Gastroesophageal sphincter (tissue), 4 donors: ENCODE data around the gene GAD1. TPM values are rescaled to one million over a fixed set of nuclear protein-coding genes. Genes with fewer than 3 reads are reported as not detected.

Source experiments
- ATAC-seq: fragments of 150-250 bp; one replicate; pipeline ENCODE4 v1.9.1; 2016; ENCODE audit warnings: mild to moderate bottlenecking, moderate library complexity
- H3K27ac ChIP-seq, 4 donors: fragments of 200-600 bp; sonication (generic) in 3 of 4; 1 replicate in 3 of 4; 2 replicates in 1 of 4; pipeline ENCODE4 v1.5.1; 2016 to 2019
- H3K27me3 ChIP-seq: fragments of 200-600 bp; sonication (generic); one replicate; pipeline ENCODE4 v1.5.1; 2019
- H3K36me3 ChIP-seq, 2 donors: fragments of 200-600 bp; sonication (generic); one replicate each; pipeline ENCODE4 v1.5.1; 2019; ENCODE audit warnings: control low read depth in 1 of 2
- H3K4me1 ChIP-seq, 3 donors: fragments of 200-600 bp; sonication (generic); 1 replicate in 2 of 3; 2 replicates in 1 of 3; pipeline ENCODE4 v1.5.1; 2016 to 2019; ENCODE audit warnings: control low read depth in 2 of 3
- H3K4me3 ChIP-seq, 2 donors: fragments of 200-600 bp; sonication (generic); one replicate each; pipeline ENCODE4 v1.5.1; 2019; ENCODE audit warnings: mild to moderate bottlenecking in 1 of 2, moderate library complexity in 1 of 2
- H3K9me3 ChIP-seq, 3 donors: fragments of 200-600 bp; sonication (generic); one replicate each; pipeline ENCODE4 v1.5.1; 2017 to 2019; ENCODE audit warnings: control low read depth in 2 of 3
- CTCF ChIP-seq, 4 experiments: fragments of 200-600 bp in 2 of 4; fragments of 450-650 bp in 2 of 4; sonication (generic) in 1 of 4; IDR thresholded peaks; one replicate each; pipeline ENCODE4 v1.5.1; 2017 to 2019; ENCODE audit warnings: antibody characterized with exemption in 4 of 4, mild to moderate bottlenecking in 2 of 4, moderate library complexity in 2 of 4
- EP300 ChIP-seq: sonication (generic); formaldehyde crosslinking; IDR thresholded peaks from one replicate; pipeline ENCODE4 v1.6.1; 2017; ENCODE audit warnings: antibody characterized with exemption, mild to moderate bottlenecking
- POLR2A ChIP-seq, 2 donors: fragments of 450-650 bp; IDR thresholded peaks; one replicate each; pipeline ENCODE4 v1.6.1; 2017; ENCODE audit warnings: antibody characterized with exemption in 2 of 2, mild to moderate bottlenecking in 2 of 2, moderate library complexity in 1 of 2
- POLR2AphosphoS5 ChIP-seq: sonication (generic); formaldehyde crosslinking; IDR thresholded peaks from one replicate; pipeline ENCODE4 v1.6.1; 2017; ENCODE audit warnings: antibody characterized with exemption
- WGBS, 2 donors: methylation state at CpG; one replicate each; pipeline ENCODE4 v1.1.5; 2018; ENCODE audit warnings: low coverage in 1 of 2; 5-methylcytosine and 5-hydroxymethylcytosine counted together
- total RNA-seq, 4 donors: library from RNA; depleted of rRNA; stranded (reverse); fragments of >200 nt; gene quantifications; one replicate each; pipeline ENCODE4 v1.1.0, GENCODE V29; 2016

Gene GAD1
- total RNA-seq, 4 donors from 2014 or later: not detected

- 9 to 10% methylated on average over 4 of the region's 61 CpGs for WGBS, 2 donors
- ATAC-seq: peak; percentile 22
- peak overlapping the region in 1 of 2 donors; percentile 49 for H3K4me3 ChIP-seq
- H3K9me3 ChIP-seq: no peaks in the 10 kb centered on the region
- peaks cover 100% of the 10 kb centered on the region for H3K27me3 ChIP-seq
- peaks cover 0 to 56% (median 44%) of the 10 kb centered on the region in 3 donors for H3K4me1 ChIP-seq
- TF ChIP-seq EP300 (no peak), POLR2AphosphoS5 (no peak), CTCF (IDR thresholded peaks at IDR 0.05) (no peak), POLR2A (IDR thresholded peaks at IDR 0.05) (no peak)
- H3K36me3 ChIP-seq: no peaks in the 10 kb centered on the region
- H3K27ac ChIP-seq: no peak overlapping the region
These were observed 6.6 kb downstream of the GAD1 start for GRCh38 chr2:170823088-170823897.

- Histone ChIP-seq H3K36me3 (no peaks in the 10 kb centered on the region), H3K4me1 (peaks cover 0 to 50% (median 39%) of the 10 kb centered on the region in 3 donors), H3K4me3 (peak overlapping the region in 1 of 2 donors; percentile 49), H3K27ac (no peak overlapping the region), H3K27me3 (peaks cover 100% of the 10 kb centered on the region), H3K9me3 (no peaks in the 10 kb centered on the region)
- no peak for ATAC-seq
- WGBS, 2 donors: 80% methylated on average over 1 of the region's 11 CpGs; no CpG with 5 or more reads in 1 of the 2 donors
- no peak for TF ChIP-seq CTCF (IDR thresholded peaks at IDR 0.05)
- TF ChIP-seq POLR2A (IDR thresholded peaks at IDR 0.05): no peak
- TF ChIP-seq EP300: no peak
- no peak for TF ChIP-seq POLR2AphosphoS5
These were observed 7.2 kb downstream of the GAD1 start for GRCh38 chr2:170823898-170824215.

- Histone ChIP-seq H3K4me1 (peaks cover 0 to 45% (median 39%) of the 10 kb centered on the region in 3 donors), H3K36me3 (no peaks in the 10 kb centered on the region), H3K27ac (no peak overlapping the region), H3K4me3 (no peak overlapping the region), H3K9me3 (no peaks in the 10 kb centered on the region), H3K27me3 (peaks cover 100% of the 10 kb centered on the region)
- TF ChIP-seq POLR2AphosphoS5 (no peak), POLR2A (IDR thresholded peaks at IDR 0.05) (no peak), EP300 (no peak), CTCF (IDR thresholded peaks at IDR 0.05) (no peak)
- no peak for ATAC-seq
- WGBS, 2 donors: 72% methylated on average over 2 of the region's 2 CpGs; no CpG with 5 or more reads in 1 of the 2 donors
These were observed 7.9 kb downstream of the GAD1 start for GRCh38 chr2:170824526-170825015.

- WGBS, 2 donors: 79 to 83% methylated on average over 3 to 6 of the region's 6 CpGs
- ATAC-seq: no peak
- Histone ChIP-seq H3K27ac (no peak overlapping the region), H3K36me3 (no peaks in the 10 kb centered on the region), H3K9me3 (no peaks in the 10 kb centered on the region), H3K27me3 (peaks cover 82% of the 10 kb centered on the region), H3K4me3 (no peak overlapping the region), H3K4me1 (peaks cover 0 to 11% (median 8%) of the 10 kb centered on the region in 3 donors)
- TF ChIP-seq POLR2AphosphoS5 (no peak), POLR2A (IDR thresholded peaks at IDR 0.05) (no peak), EP300 (no peak), CTCF (IDR thresholded peaks at IDR 0.05) (no peak)
These were observed 11.3 kb downstream of the GAD1 start for GRCh38 chr2:170827841-170828532.
